MCF 10A (cell line): ENCODE data around the gene ZNF20. TPM values are rescaled to one million over a fixed set of nuclear protein-coding genes. Genes with fewer than 3 reads are reported as not detected.
"Not testable (repeated sequence)": the region's sequence is repeated elsewhere in the genome, so short reads cannot be mapped to it uniquely, and the experiment has no call there.

Experiments used
- BruUV-seq: library from RNA; stranded (reverse); fragments of 400-500 nt; replicated peaks from 2 replicates; lab custom pipeline; 2021; lab: Mats Ljungman, UMichigan
- CTCF ChIA-PET: fragments of 300-600 bp; sonication (Branson Sonifier 250); formaldehyde crosslinking; extraction: SDS; loops from one replicate; lab custom pipeline; 2021; ENCODE audit warnings: antibody characterized with exemption, inconsistent platforms; lab: Yijun Ruan, JAX
- POLR2A ChIA-PET: fragments of 300-600, 350-650 bp; sonication (Branson Sonifier 250); formaldehyde crosslinking; extraction: SDS; loops from one replicate; lab custom pipeline; 2020; ENCODE audit warnings: antibody characterized with exemption, inconsistent platforms; lab: Yijun Ruan, JAX
- DNase-seq: peaks from one replicate; pipeline ENCODE4 v3.0.0-alpha.2; 2018; ENCODE audit not compliant: unreplicated experiment
- H3K27ac Mint-ChIP-seq: one replicate; pipeline ENCODE4 v1.8.0; 2022; ENCODE audit warnings: mild to moderate bottlenecking, low read depth, mixed read lengths; ENCODE audit not compliant: unreplicated experiment
- H3K27me3 Mint-ChIP-seq: one replicate; pipeline ENCODE4 v1.8.0; 2022; ENCODE audit warnings: mixed read lengths; ENCODE audit not compliant: insufficient read depth, unreplicated experiment
- H3K36me3 Mint-ChIP-seq: one replicate; pipeline ENCODE4 v1.8.0; 2022; ENCODE audit warnings: mild to moderate bottlenecking, moderate library complexity, mixed read lengths; ENCODE audit not compliant: insufficient read depth, unreplicated experiment
- H3K4me1 Mint-ChIP-seq: one replicate; pipeline ENCODE4 v1.8.0; 2022; ENCODE audit warnings: mixed read lengths; ENCODE audit not compliant: insufficient read depth, unreplicated experiment
- H3K4me3 Mint-ChIP-seq: one replicate; pipeline ENCODE4 v1.8.0; 2022; ENCODE audit warnings: mild to moderate bottlenecking, moderate library complexity, mixed read lengths; ENCODE audit not compliant: unreplicated experiment
- H3K9me3 Mint-ChIP-seq: one replicate; pipeline ENCODE4 v1.8.0; 2022; ENCODE audit warnings: mixed read lengths; ENCODE audit not compliant: unreplicated experiment
- intact Hi-C: fragments of 100-400 bp; cut with micrococcal nuclease; formaldehyde crosslinking; loops from 2 replicates; pipeline ENCODE4 v1.14.1; 2022
- total RNA-seq: library from RNA; stranded (reverse); gene quantifications from 2 replicates; pipeline ENCODE4 v1.2.3, GENCODE V29; 2022
- TF ChIP-seq, protein P1 (sequence below): fragments of 200-600 bp; IDR thresholded peaks from one replicate; pipeline ENCODE4 v1.8.0; 2022; ENCODE audit warnings: antibody characterized with exemption, mild to moderate bottlenecking; ENCODE audit not compliant: unreplicated experiment

Gene ZNF20
- total RNA-seq, 1 experiment from 2014 or later = 1.4 TPM

DNA sequence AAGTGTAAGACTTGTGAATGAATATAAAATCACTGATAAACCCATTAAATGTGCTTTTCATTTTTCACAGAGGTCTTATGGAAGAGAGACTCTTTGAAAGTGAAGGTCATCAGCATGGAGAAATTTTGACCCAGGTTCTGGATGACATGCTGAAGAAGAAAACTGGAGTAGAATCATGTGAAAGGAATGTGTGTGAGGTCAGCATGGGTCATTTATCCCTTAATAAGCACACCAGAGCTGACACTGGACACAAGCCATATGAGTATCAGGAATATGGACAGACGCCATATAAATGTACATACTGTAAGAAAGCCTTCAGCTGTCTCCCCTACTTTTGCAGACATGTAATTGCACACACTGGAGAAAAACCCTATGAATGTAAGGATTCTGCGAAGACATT, 29.0 kb downstream of the ZNF20 start:
- BruUV-seq = no TSS peak
- ChIA-PET POLR2A (no interaction called here), CTCF (no interaction called here)
- Mint-ChIP-seq H3K4me3 (no peak overlapping the region), H3K4me1 (no peaks in the 10 kb centered on the region), H3K27me3 (no peaks in the 10 kb centered on the region), H3K9me3 (peaks cover 14% of the 10 kb centered on the region), H3K36me3 (no peaks in the 10 kb centered on the region), H3K27ac (no peak overlapping the region)
- TF ChIP-seq, protein P1, sequence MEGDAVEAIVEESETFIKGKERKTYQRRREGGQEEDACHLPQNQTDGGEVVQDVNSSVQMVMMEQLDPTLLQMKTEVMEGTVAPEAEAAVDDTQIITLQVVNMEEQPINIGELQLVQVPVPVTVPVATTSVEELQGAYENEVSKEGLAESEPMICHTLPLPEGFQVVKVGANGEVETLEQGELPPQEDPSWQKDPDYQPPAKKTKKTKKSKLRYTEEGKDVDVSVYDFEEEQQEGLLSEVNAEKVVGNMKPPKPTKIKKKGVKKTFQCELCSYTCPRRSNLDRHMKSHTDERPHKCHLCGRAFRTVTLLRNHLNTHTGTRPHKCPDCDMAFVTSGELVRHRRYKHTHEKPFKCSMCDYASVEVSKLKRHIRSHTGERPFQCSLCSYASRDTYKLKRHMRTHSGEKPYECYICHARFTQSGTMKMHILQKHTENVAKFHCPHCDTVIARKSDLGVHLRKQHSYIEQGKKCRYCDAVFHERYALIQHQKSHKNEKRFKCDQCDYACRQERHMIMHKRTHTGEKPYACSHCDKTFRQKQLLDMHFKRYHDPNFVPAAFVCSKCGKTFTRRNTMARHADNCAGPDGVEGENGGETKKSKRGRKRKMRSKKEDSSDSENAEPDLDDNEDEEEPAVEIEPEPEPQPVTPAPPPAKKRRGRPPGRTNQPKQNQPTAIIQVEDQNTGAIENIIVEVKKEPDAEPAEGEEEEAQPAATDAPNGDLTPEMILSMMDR = no peak
- no peak for DNase-seq
- intact Hi-C loops = no loop called here

DNA sequence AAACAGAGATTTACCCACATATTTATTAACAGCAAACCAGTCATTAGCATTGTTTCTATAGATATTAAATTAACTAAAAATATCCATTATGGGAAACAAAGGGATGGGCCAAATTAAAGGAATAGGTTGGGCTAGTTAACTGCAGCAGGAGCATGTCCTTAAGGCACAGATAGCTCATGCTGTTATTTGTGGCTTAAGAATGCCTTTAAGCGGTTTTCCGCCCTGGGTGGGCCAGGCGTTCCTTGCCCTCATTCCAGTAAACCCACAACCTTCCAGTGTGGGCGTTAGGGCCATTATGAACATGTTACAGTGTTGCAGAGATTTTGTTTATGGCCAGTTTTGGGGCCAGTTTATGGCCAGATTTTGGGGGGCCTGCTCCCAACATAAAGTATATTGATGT, 36.2 kb downstream of the ZNF20 start:
- H3K36me3 Mint-ChIP-seq, BruUV-seq, H3K9me3 Mint-ChIP-seq, H3K27ac Mint-ChIP-seq, H3K27me3 Mint-ChIP-seq, POLR2A ChIA-PET, DNase-seq, intact Hi-C loops, H3K4me3 Mint-ChIP-seq, H3K4me1 Mint-ChIP-seq: not testable (repeated sequence)
- CTCF ChIA-PET = interaction anchor here (1.0 to 1.8 kb wide), 2 partner anchors 12 kb away, joined by 3 read pairs; no protein-coding TSS in a partner anchor

DNA sequence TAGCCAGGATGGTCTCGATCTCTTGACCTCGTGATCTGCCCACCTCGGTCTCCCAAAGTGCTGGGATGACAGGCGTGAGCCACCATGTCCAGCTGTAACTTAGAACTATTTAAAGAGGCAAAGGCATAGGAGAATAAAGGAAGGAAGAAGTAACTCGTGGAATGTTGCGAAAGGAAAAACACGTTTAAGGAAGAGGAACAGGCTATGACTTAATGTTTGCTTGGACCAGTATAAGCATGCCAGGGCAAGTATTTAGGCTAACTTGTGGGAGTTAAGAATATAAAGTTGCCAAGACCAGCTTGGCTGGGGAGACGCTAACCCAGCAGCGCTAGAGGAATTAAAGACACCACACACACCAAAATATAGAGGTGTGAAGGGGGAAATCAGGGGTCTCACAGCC, 42.1 kb downstream of the ZNF20 start:
- no peak for DNase-seq
- H3K9me3 Mint-ChIP-seq = peaks cover 24% of the 10 kb centered on the region
- H3K27me3 Mint-ChIP-seq = no peaks in the 10 kb centered on the region
- H3K4me1 Mint-ChIP-seq = no peaks in the 10 kb centered on the region
- intact Hi-C loops = no loop called here
- CTCF ChIA-PET = interaction anchor here (0.6 to 1.0 kb wide), 2 partner anchors 44 to 210 kb away, joined by 3 to 5 read pairs; no protein-coding TSS in a partner anchor
- POLR2A ChIA-PET = interaction anchor here (0.6 to 0.9 kb wide), 3 partner anchors 8 to 42 kb away, joined by 3 read pairs; partner anchors contain the start of gene ZNF20
- no TSS peak for BruUV-seq
- H3K4me3 Mint-ChIP-seq = no peak overlapping the region
- H3K36me3 Mint-ChIP-seq = no peaks in the 10 kb centered on the region
- H3K27ac Mint-ChIP-seq = no peak overlapping the region
- TF ChIP-seq, protein P1 = no peak

DNA sequence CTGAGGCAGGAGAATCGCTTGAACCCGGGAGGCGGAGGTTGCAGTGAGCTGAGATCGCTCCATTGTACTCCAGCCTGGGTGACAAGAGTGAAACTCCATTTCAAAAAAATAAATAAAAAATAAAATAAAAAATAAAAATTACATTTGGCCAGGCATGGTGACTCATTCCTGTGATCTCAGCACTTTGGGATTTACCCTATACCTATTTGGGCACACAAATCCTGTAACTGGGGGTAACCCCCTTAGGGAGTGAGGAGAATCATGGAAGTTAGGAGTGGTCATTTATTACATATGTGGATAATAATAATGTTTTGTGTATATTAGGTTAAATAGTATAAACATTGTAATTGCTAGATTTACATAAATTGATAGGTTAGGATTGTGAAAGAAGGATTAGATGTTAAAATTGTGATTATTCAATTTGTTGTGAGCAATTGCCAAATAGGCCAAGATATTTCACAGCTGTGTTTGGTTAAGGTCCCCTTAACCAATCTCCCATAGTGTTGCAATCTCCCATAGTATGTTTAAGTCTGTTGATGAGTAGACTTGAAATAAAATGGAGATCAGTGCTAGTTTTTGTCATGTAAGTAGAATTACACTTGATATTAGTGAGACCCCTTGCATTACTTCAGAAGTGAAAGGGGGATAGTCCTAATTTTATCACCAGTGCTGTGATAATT, 44.9 kb downstream of the ZNF20 start:
- intact Hi-C loops = no loop called here
- ChIA-PET CTCF (no interaction called here), POLR2A (no interaction called here)
- no peak for DNase-seq
- Mint-ChIP-seq H3K4me1 (no peaks in the 10 kb centered on the region), H3K9me3 (peaks cover 29% of the 10 kb centered on the region), H3K27me3 (no peaks in the 10 kb centered on the region), H3K27ac (no peak overlapping the region), H3K36me3 (no peaks in the 10 kb centered on the region), H3K4me3 (no peak overlapping the region)
- TF ChIP-seq, protein P1 = no peak
- no TSS peak for BruUV-seq
